ENCODE measurements around the gene ATP11A.

ATP11A gene

DNA sequence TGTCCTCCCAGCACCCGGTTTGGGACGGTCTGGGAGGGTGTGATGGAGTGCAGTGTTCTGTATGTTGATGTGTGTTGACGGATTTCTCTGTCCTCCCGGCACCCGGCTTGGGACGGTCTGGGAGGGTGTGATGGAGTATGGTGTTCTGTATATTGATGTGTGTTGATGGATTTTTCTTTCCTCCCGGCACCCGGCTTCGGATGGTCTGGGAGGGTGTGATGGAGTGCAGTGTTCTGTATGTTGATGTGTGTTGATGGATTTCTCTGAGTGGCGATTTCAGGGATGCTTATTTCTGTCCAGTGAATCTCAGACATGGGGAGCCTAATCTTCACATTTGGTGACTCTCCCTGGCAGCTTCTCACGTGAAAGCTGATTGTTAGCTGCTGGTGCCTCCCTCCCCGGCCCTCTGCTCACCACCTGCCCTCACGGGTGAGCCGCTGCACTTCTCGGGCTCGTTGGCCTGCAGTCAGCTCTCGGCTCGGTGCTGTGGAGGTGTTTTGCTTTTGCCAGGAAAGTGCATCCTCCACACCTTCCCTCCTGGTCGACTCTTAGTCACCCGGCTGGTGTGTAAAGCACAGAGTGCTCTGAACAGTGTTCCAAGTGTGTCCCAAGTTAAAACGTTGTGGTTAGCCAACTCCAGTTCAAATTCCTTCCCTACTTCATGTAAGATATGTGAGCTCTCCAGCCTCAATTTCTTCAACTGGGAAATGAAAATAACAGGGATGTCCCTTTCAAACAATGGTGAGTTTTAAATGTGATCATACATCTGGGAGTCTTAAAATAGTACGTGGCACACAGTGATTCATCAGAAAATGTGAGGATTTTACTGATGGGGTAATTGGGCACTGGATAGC, 54.6 kb downstream of the ATP11A start:
- no peak for DNase-seq

DNA sequence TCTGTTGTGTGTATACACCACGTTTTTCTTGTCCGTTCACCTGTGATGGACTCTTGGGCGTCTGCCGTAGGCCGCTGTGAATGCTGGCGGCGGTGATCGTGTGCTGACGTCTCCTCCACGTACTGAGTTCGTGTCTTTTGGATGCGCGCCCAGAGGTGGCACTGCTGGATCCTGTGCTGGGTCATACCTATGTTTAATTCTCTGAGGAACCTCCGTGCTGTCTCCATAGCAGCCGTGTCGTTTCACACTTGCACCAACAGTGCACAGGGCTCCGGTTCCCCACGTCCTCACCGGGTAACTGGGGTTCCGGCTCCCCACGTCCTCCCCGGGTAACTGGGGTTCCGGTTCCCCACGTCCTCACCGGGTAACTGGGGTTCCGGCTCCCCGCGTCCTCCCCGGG, 56.2 kb downstream of the ATP11A start:
- no peak for DNase-seq

DNA sequence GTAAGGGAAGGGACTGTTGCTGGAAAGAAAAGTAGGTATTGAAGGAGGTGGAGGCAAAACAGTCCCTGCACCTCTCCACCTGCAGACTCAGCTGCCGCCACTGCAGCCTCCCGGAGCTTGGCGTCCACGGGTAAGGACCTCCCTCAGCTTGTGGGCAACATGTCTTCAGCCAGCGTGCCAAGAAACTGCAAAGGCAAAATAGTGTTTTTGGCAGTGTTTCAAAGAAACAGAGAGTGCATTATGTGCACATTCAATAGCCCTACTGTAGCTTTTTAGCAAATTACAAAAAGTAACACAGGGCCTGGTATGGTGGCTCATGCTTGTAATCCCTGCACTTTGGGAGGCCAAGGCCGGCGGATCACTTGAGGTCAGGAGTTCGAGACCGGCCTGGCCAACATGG, 57.4 kb downstream of the ATP11A start:
- DNase-seq, result no peak

DNA sequence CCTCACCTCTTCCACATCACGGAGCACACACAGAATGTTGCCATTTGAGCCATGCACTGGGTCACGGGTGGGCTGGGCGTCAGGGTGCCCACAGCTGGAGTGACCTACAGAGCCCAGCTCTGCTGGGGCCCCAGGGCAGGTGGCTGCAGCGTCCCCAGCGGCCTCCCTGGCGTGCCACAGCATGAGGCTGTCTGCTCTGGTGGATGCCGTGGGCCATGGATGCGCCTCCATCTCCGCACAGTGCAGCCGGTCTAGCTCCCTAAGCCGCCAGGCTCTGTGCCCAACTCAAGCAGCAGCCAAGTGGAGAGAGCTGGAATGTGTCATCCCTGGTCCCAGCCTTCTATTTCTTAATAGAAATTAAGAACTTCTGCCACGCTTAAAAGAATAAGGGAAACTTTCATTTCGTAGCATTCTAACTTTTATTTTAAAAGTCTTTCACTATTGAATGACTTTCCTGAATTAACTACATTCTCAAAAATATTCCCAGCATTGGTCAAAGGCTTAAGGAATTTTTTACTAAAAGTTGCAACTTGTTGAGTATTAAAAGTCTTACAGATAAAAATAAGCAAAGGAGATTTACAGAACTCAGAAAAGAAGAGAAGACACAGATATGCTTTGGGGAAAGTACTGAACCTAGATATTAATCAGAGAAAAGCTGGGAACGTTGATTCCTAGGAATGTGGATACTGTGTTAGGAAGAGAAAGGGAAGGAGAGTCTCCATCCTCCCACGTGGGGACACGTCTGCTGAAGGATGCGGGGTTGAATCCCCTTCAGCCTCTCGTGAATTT, 59.3 kb downstream of the ATP11A start:
- DNase-seq, result no peak

DNA sequence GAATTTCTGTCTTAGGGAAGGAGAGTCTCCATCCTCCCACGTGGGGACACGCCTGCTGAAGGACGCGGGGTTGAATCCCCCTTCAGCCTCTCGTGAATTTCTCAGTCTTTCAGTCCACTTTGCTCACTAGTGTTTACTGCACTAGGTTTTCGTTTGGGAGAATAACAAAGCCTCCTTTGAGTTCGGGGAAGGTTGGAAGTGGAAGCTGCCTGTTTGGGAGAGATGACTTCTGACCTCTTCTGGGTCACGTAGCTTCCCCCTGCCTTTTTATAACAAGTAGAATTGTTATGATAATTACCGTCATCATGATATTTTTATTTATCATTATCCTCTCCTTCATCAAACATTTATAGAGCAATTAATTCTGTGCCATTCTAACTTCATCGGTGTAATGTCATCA, 60.7 kb downstream of the ATP11A start:
- DNase-seq, result no peak

DNA sequence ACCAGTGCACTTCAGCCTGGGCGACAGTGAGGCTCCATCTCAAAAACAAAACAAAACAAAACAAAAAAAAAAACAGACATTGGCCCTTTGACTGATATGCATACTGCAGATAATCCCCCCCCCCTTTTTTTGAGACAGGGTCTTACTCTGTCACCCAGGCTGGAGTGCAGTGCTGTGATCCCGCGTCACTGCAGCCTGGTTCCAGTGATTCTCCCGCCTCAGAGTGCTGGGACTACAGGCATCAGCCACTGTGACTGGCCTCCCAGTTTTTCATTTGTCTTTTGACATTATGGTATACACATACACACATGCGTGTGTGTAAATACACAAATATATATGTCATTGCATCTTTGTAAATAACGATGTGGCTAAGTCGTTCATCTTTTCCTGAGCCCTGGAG, 61.8 kb downstream of the ATP11A start:
- no peak for DNase-seq

DNA sequence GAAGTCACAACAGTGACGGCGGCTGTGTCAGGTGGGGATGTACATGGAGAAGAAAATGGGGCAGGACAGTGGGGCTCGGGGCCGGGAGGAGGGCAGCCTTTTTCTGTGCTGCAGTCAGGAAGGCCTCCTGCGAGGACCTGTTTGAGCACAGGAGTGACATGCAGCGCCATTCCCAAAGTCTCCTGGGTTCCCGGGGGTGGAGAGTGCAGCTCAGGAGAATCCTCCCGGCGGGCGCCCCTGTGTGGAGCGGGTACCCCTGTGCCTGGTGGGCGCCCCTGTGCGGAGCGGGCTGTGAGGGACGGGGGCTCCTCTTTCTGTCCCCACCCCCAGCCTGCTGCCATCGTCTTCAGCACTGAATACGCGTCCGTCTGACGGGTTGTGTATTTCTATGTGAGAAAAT, 62.4 kb downstream of the ATP11A start:
- no peak for DNase-seq

DNA sequence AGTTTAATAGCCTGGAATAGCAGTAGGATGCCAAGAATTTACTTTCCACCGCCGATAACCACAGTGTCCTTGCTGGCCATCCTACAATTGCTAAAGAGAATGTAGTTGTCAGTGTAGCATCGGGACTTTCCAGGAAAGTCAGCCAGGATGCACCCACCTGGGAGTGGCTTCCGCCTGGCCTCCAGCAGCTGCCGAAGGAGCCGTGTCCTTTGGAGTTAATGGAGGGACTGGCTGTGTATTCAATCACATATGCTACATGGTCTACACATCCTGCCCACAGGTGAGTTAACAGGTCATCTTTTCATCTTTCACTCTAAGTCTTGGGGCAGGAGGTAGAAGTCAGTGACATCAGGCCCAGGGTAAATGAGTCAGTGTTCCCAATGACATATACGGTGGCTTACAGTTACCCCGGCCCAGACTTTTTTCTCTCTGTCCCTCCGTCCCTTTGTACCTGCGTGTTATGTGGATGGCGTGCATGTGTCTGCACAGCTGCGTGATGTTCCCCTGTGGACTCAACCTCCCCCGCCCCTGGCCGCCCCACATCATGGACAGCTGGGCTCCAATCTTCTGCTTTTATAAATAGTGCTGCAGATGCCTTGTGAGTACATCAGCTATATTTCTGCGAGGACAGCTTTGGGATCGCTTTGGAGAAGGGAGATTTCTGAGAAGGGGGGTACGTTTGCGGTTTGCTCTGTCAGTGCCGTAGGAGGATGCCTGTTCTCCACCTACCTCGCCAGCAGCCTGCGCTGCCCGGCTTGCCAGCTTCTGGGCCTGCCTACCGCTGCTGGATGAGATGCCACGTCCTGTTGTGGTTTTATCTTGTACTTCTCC, 63.1 kb downstream of the ATP11A start:
- DNase-seq, result no peak

DNA sequence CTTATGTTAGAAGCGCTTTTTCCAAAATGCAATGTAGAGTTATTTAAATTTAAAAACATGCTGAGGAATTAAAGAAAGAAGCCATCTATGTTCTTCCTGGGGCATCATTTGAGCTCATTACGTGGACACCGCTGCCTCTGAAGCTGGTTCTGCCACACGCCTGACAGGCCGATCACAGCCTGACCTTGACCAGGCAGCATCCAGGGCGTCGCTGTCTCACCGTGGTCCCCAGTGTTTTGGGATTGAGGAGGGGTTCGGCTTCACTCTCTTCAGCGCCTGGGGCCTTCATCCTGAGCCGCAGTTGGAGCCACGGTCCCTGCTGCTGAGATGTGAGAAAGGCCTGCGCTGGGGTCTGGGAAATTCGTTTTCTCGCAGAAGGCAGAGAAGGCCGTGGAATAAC, 64.0 kb downstream of the ATP11A start:
- DNase-seq, result no peak

DNA sequence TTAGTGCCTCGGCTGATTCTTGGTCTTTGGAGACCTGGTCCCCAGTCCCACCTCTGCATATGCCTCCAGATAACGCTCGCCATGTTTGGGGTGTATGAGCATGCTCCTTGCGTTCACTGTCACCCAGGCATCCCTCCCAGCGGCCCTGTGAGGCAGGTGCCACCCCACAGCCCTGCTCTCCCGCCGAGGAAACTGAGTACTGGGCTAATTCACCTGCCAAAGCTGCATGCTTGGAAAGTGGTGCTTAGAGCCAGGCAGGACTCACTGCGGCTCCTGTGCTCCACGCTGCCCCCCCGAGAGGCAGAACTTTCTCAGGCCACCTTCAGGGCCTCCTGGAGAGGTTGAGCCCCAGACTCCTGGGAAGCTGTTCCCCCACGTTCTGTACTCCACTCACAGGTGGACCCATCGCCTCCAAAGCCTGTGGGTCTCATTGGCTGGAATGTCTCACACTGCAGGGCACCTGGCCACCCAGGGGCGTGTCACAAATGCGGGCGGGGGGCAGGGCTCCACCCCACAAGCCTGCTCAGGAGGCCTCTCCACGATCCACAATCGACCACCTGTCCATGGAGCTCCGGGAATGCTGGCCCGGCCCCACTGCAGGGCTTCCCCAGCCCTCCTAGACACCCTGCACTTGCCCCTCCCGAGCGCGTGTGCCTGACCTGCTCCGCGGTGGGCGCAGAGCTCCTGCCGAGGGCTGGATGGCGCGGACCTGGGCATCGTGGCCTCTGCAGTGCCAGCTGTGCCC, 64.6 kb downstream of the ATP11A start:
- DNase-seq, result no peak

DNA sequence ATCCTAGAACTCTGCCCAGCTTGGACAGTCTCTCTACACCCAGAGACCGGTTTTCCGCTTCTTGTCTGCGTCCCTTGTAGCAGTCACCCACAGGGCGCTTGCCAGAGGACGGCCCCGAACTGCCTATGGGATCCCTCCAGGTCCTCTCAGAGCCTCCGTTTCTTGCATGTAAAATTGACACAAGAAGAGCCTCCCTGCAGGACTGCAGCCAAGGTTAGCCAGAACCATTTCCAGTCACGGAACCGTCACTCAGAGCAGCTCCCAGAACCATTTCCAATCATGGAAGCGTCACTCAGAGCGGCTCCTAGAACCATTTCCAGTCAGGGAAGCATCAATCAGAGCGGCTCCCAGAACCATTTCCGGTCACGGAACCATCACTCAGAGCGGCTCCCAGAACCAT, 65.5 kb downstream of the ATP11A start:
- no peak for DNase-seq

DNA sequence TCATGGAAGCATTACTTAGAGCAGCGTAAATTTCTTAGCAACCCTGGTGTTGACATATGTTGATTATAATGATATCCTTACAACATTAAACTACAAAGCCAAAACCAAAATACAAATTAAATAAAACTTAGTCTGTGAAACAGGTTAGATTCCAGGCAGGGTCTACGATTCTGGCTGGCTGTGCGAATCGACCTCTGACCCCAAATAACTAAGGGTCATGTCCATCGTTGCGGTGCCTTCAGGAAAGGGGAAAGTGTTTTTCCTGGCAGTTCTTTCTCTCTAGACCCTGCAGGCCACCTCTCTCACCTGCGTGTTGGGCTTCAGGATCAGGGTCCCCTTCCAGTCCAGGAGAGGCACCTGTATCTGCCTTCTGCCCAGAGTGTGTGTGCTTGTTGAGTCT, 66.2 kb downstream of the ATP11A start:
- no peak for DNase-seq

DNA sequence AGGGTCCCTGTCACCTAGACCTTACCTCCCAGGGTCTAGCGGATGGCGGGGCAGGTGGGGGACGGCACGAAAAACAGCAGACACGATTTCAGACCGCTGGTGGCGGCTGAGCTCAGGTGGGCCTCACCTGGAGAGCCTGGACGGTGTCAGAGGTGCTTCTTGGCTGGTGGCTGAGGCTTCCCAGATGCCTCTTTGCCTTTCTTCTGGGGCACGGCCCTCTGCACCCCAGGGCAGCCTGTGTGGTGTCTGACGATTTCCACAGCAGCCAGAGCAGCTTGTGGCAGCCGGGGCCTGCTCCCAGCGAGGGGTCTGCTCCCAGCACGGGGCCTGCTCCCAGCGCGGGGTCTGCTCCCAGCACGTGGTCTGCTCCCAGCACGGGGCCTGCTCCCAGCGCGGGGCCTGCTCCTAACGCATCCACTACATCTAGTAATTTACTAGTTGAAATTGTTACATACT, 66.7 kb downstream of the ATP11A start:
- DNase-seq, result no peak

DNA sequence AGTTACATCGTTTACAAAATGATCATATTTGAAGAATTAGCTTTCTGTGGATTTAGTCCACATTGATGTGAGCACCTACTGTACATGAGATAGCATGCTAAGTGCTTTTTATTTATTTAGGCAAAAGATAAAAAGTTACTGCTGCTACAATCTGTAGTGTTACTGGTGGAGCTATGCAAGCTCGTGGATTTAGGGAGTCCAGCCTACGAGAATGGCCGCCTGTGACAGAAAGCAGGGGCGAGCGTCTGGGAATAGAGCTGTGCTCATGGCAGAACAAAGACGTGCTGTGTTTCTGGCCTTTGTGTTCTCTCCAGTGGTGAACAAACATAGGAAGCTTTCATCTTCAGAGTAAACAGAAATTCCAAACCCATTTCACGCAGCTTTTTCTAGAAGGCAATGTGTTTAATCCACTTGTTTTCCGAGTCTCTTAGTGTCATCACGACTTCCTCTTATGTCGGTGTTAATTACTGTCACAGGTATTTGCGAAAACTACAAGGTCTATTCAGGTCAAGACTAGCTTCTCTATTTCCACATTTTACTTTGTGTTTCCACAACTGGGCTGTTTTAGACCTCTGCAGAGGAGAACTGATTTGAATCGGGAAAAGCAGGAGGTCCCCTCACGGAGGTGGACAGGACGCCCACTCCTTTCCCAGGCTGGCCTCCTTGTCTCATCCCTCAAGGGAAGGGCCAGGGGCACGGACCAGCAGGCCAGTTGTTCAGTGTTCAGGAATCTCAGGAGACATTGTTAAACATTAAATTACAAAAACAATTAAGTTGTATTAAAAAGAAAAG, 67.3 kb downstream of the ATP11A start:
- DNase-seq, result no peak

DNA sequence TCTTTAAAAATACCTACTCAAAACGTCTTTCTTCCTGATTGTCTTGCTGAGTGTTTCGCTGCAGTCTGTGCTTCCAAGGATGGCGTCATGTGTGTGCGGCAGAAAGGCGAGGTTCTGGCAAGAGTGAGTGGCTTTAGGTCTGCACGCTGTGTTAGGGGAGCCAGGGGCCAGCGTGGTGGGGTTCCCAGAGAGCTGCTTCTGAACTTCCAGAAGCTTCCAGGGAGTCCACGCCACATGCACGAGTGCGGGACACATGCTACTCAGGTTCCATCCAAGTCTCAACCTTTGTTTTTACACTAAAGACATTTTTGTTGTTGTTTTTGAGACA, 67.9 kb downstream of the ATP11A start:
- no peak for DNase-seq

DNA sequence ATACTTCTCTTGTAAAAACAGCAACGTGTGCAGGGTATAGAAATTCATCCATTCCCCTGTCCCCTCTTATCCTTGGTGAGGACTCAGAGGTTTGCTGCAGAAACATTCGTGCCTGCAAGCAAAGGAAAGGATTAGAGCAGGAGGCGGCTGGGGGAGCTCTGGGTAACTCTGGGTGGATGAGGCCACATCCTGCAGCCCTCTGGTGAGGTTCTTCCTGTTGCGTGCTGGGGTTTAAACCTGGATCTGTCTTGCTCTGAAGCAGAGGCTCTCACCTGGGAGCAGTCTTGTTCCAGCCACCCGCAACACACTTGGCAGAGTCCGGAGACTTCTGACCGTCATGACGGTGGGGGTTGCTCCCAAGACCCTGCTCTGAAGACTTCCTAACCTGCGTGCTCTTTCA, 69.2 kb downstream of the ATP11A start:
- no peak for DNase-seq

DNA sequence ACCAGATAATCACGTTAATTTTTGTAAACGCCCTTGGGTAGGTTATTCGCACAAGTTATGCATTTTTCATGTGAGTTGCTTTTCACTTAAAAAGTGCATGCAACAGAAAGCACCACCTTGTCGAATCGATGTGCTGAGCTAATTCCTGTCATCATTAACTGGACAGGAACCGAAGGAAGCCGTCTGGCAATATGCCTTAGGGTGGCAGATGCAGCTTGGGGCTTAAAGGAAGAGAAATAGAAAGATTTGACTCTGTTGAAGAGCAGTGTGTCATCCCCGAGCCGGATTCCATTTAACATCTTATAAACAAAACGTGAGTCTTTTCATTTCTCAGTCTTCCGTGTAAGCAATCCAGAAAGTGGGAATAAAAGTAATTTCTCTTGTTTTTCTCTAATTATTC, 70.0 kb downstream of the ATP11A start:
- DNase-seq, result no peak

DNA sequence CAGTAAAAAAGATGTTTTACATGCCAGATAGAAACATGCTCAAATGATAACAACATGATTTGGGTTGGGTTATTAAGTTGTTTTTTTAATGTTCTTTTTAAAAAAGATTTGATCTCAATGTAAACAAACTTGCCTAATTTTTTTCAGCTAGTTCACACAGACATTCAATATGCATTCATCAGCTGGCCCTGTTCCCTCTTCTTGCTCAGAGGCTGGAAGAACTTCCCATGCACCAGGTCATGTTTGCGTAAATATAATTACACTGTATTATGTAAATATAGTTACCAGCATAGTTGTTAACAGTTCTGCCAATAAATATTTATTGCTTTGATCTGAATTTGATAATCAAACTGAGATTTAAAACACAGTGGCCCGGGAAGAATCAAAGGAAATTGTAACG, 70.6 kb downstream of the ATP11A start:
- DNase-seq, result no peak

DNA sequence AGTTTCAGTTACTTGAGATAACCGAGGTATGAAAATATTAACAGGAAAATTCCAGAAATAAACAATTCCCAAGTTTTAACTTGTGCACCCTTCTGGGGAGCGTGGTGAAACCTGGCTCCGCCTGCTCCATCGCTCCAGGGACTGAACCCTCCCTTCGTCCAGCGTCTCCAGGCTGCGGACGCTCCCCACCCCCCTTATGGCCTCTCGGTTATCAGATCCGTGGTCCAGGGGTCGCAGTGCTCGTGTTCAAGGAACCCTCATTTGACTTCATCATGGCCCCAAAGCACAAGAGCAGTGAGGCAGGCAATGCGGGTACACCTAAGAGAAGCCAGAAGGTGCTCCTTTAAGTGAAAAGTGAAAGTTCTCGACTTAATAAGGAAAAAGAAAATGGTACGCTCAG, 71.1 kb downstream of the ATP11A start:
- DNase-seq, result no peak

DNA sequence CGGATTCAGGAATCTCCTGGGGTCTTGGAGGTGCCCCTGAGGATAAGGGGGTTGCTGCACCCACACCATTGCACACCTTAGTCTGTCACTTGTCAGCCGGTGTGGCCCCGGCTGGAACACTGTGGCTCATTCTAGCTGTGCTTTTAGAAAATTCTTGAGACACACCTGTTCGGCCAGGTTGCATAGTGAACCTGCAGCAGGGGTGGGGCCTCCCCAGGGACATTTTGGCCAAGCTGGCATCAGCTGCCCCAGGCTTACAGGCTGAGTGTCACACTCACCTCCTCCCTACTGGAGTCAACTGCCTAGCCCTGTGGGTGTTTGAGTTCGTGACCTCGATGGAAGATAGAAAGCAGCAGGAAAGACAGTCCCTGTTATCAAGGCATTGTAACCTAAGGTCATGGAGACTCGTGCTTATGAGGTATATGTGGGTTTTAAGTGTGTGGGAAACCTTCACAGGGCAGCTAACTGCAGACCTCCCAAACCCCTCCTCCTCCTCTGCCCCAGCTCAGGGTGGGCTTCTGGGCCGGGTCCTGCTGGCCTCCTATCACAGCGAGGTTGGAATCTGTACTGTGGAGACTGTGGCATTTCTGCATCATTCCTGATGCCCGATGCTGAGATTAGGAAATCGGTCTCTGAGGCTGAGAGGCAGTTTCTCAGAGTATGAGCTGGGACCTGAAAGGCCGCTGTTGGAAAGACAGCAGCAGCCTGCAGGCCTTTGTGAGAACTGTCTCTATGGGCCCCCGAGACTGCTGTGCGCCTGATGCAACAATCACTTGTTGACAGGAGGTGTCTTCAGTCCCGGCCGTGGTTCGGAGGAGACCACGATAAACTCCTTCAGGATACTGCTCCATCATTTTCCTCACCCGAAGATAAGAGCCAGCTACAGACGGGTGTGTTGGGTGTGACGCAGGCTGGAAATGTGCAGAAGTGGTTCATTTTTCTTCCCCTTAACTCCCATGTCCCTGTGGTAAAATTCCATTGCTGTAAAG, 72.2 kb downstream of the ATP11A start:
- no peak for DNase-seq

DNA sequence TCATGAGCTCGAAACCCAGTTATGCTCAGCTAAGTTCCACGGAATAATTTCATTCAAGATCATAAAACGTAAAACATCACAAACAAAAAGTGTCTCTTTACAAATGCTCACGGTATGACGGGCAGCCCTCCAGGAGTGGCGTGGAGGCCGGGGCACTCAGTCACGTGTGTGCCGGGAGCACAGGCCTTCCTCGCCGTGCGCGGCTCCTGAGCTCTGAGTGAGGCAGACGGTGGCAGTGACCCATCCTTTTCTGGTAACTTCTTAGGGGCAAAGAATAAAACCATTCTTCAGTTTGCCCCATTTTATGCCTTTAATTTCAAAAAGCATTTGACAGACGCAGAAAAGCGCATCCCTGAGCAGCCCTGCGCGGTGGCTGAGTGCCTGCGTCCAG, 72.8 kb downstream of the ATP11A start:
- no peak for DNase-seq
